GM19467 (cell line): ENCODE measurements around the gene NUTM2G.
"Not testable (repeated sequence)": the region's sequence is repeated elsewhere in the genome, so short reads cannot be mapped to it uniquely, and the experiment has no call there.

Experiments
- ATAC-seq: cut with Tn5 transposase; IDR thresholded peaks from one replicate; pipeline ENCODE4 v1.9.1; 2021; ENCODE audit warnings: mild to moderate bottlenecking, moderate library complexity; ENCODE audit not compliant: unreplicated experiment

NUTM2G gene

DNA sequence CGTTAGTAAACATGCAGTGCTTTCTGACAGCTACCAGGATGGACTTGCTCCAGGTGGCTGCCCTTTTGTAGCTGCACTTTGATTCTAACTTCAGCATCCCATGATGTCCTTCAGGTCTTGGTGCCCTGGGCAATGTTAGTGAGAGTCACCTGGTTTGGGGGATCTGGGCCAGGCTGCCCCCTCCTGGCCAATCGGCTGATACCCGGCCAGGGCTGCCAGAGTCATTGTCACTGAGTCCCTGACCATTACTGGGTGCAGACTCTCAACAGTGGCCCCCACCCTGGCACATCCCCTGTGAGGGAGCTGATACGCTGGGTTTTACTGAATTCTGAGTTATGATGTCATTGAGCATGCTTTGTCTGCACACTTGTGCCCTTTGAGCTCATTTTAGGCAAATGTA is 13.5 kb downstream of the NUTM2G start:
- ATAC-seq = not testable (repeated sequence)

DNA sequence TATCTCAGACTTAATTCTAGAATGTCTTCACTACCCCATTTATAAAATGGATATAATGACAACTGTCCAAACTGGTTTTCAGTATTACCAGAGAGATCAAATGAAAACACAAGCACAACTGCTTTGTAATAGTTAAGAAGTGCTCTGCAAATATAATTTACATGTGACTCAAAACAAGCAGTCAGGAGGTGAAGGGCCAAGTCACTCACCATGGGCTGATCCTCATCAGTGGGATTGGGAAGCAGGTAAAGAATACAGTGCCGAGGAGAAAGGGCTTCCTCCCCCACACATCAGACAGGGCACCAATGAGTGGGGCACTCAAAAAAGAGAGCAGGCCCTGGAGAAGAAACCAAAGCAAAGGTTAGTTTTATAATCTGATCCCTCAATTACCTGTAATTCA is 20.7 kb downstream of the NUTM2G start:
- not testable (repeated sequence) for ATAC-seq

DNA sequence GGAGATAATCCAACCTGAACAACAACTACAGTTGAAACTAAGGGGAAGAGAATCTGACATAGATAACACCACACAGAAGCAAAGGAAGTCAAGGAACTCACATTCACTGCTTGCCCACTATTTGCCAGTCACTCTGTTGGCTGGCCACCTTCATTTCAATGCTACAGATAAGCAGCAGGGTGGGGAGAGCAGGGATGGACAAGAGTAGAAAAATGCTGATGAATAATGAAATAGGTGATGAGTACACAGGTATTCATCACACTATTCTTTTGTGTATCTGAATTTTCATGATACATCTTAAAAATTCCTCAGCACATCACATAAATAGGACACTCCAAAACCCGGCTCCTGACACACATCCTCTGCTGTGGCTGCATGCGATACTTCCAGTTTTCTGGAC is 21.9 kb downstream of the NUTM2G start:
- ATAC-seq = not testable (repeated sequence)

GRCh38 chr9:96967591-96967990 is 38.9 kb downstream of the NUTM2G start:
- not testable (repeated sequence) for ATAC-seq

GRCh38 chr9:96972552-96972951 is 43.9 kb downstream of the NUTM2G start:
- not testable (repeated sequence) for ATAC-seq

DNA sequence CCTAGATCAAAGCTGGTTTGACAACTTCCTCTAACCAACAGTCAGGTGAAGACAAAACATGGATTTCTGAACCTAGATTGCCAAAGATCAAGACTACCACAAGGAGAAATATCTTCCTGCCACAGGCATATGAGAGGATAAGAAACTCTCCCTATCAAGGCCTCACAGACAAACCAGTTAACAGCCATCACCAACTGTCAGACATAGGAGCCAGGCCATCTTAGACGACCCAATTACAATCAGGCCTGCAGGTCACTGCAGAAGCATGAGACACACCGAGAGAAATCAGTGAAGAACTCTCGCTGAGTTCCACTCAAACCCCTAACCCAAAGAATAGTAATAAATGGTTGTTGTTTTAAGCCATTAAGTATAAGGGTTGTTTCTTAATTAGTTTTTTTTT is 45.4 kb downstream of the NUTM2G start:
- ATAC-seq = not testable (repeated sequence)

- ATAC-seq = not testable (repeated sequence)
Observed at GRCh38 chr9:96983496-96984122, 55.0 kb downstream of the NUTM2G start.

- ATAC-seq = not testable (repeated sequence)
Observed at GRCh38 chr9:96984139-96984538, 55.5 kb downstream of the NUTM2G start.

DNA sequence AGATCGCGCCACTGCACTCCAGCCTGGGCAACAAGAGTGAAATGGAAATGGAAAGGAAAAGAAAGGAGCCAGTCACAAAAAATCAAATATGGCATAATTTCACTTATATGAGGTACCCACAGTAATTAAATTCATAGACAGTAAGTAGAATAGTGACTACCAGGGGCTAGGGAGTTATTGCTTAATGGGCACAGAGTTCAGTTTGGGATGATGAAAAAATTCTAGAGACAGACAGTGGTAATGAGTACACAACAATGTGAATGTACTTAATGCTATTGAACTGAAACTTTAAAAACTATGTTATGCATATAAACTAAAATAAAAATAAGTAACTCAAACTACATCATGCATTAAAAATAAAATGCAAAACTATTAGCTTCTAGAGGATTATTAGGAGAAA is 56.2 kb downstream of the NUTM2G start:
- not testable (repeated sequence) for ATAC-seq
